GM18868 (cell line): Measurements from ENCODE around the gene MCCC1.

Experiments
- ATAC-seq: cut with Tn5 transposase; IDR thresholded peaks from one replicate; pipeline ENCODE4 v1.9.1; 2021; ENCODE audit warnings: mild to moderate bottlenecking, moderate library complexity; ENCODE audit not compliant: unreplicated experiment

MCCC1 gene

GRCh38 chr3:183058351-183058750 is 40.9 kb downstream of the MCCC1 start:
- no peak for ATAC-seq

- no peak for ATAC-seq
These were observed 48.6 kb downstream of the MCCC1 start for GRCh38 chr3:183050706-183051105.

- ATAC-seq, result no peak
These were observed 52.4 kb downstream of the MCCC1 start for GRCh38 chr3:183046883-183047282.

- peak; percentile 93 for ATAC-seq
These were observed 54.6 kb downstream of the MCCC1 start for GRCh38 chr3:183044547-183045229.

- ATAC-seq, result no peak
These were observed 60.5 kb downstream of the MCCC1 start for GRCh38 chr3:183038757-183039156.

GRCh38 chr3:183038221-183038620 is 61.1 kb downstream of the MCCC1 start:
- ATAC-seq, result no peak

GRCh38 chr3:183033746-183034145 is 65.5 kb downstream of the MCCC1 start:
- no peak for ATAC-seq

GRCh38 chr3:183032880-183033555 is 66.3 kb downstream of the MCCC1 start:
- ATAC-seq, result no peak

GRCh38 chr3:183031826-183032225 is 67.5 kb downstream of the MCCC1 start:
- ATAC-seq, result no peak

- ATAC-seq, result no peak
These were observed 70.9 kb downstream of the MCCC1 start for GRCh38 chr3:183028416-183028815.

GRCh38 chr3:183027276-183027675 is 72.0 kb downstream of the MCCC1 start:
- no peak for ATAC-seq

- ATAC-seq, result no peak
These were observed 76.3 kb downstream of the MCCC1 start for GRCh38 chr3:183022936-183023516.

- no peak for ATAC-seq
These were observed 80.7 kb downstream of the MCCC1 start for GRCh38 chr3:183018421-183019192.

- ATAC-seq, result no peak
These were observed 84.1 kb downstream of the MCCC1 start for GRCh38 chr3:183015185-183015584.

- no peak for ATAC-seq
These were observed 85.4 kb downstream of the MCCC1 start for GRCh38 chr3:183013856-183014255.

GRCh38 chr3:183013074-183013473 is 86.2 kb downstream of the MCCC1 start:
- no peak for ATAC-seq

- ATAC-seq, result no peak
These were observed 90.5 kb downstream of the MCCC1 start for GRCh38 chr3:183008800-183009199.

- no peak for ATAC-seq
These were observed 91.0 kb downstream of the MCCC1 start for GRCh38 chr3:183008303-183008702.

GRCh38 chr3:183006396-183007002 is 92.8 kb downstream of the MCCC1 start:
- no peak for ATAC-seq

- no peak for ATAC-seq
These were observed 99.5 kb downstream of the MCCC1 start for GRCh38 chr3:182999767-183000166.
